ENCODE results near the gene RBM7. TPM values are rescaled to one million over a fixed set of nuclear protein-coding genes. Genes with fewer than 3 reads are reported as not detected.

RBM7 gene
- total RNA-seq, 2 donors from 2014 or later, result 46.8 to 56.4 TPM

- peaks cover 65% of the 10 kb centered on the region for H3K36me3 Mint-ChIP-seq (ENCODE audit: low read depth)
- peaks cover 6% of the 10 kb centered on the region for H3K4me1 ChIP-seq (ENCODE audit: control insufficient read depth, insufficient read depth, low read length)
- H3K27me3 ChIP-seq (ENCODE audit: control insufficient read depth, insufficient read depth, low read length, poor library complexity, severe bottlenecking), result no peaks in the 10 kb centered on the region
- peaks cover 15% of the 10 kb centered on the region for H3K4me1 Mint-ChIP-seq
- no peak overlapping the region for H3K27ac Mint-ChIP-seq
- H3K9me3 ChIP-seq (ENCODE audit: control insufficient read depth, low read length), result no peaks in the 10 kb centered on the region
- H3K27ac ChIP-seq (ENCODE audit: low read depth, low read length), result no peak overlapping the region
- H3K36me3 ChIP-seq (ENCODE audit: control insufficient read depth, insufficient read depth, low read length), result peaks cover 56% of the 10 kb centered on the region
- no peak overlapping the region for H3K4me3 Mint-ChIP-seq
- no peak overlapping the region for H3K4me3 ChIP-seq (ENCODE audit: low read length)
- H3K9ac ChIP-seq (ENCODE audit: extremely low read depth, low read length, poor library complexity, severe bottlenecking), result no peak overlapping the region
- H3K9me3 Mint-ChIP-seq, result no peaks in the 10 kb centered on the region
- whole genome bisulfite sequencing, 2 experiments (ENCODE audit: insufficient coverage in 1 of 2, insufficient read length in 1 of 2), result 92% methylated on average over 2 to 3 of the region's 3 CpGs
- TF ChIP-seq CTCF (conservative IDR thresholded peaks at IDR 0.05), result no peak
- H3K27me3 Mint-ChIP-seq (ENCODE audit: insufficient read depth), result no peaks in the 10 kb centered on the region
- no peak for DNase-seq
These were observed 47.4 kb downstream of the RBM7 start for GRCh38 chr11:114447892-114448291.

- H3K4me1 Mint-ChIP-seq, result peaks cover 7% of the 10 kb centered on the region
- H3K4me3 ChIP-seq (ENCODE audit: low read length), result no peak overlapping the region
- no peak overlapping the region for H3K4me3 Mint-ChIP-seq
- no peaks in the 10 kb centered on the region for H3K27me3 ChIP-seq (ENCODE audit: control insufficient read depth, insufficient read depth, low read length, poor library complexity, severe bottlenecking)
- WGBS, 2 experiments (ENCODE audit: insufficient coverage in 1 of 2, insufficient read length in 1 of 2), result 83 to 94% methylated on average over 1 of the region's 2 CpGs
- H3K27ac ChIP-seq (ENCODE audit: low read depth, low read length), result no peak overlapping the region
- H3K9ac ChIP-seq (ENCODE audit: extremely low read depth, low read length, poor library complexity, severe bottlenecking), result no peak overlapping the region
- peaks cover 61% of the 10 kb centered on the region for H3K36me3 ChIP-seq (ENCODE audit: control insufficient read depth, insufficient read depth, low read length)
- H3K9me3 ChIP-seq (ENCODE audit: control insufficient read depth, low read length), result no peaks in the 10 kb centered on the region
- no peaks in the 10 kb centered on the region for H3K9me3 Mint-ChIP-seq
- H3K27me3 Mint-ChIP-seq (ENCODE audit: insufficient read depth), result no peaks in the 10 kb centered on the region
- no peak for DNase-seq
- H3K36me3 Mint-ChIP-seq (ENCODE audit: low read depth), result peaks cover 70% of the 10 kb centered on the region
- TF ChIP-seq CTCF (conservative IDR thresholded peaks at IDR 0.05), result no peak
- H3K4me1 ChIP-seq (ENCODE audit: control insufficient read depth, insufficient read depth, low read length), result peaks cover 4% of the 10 kb centered on the region
- H3K27ac Mint-ChIP-seq, result no peak overlapping the region
These were observed 48.5 kb downstream of the RBM7 start for GRCh38 chr11:114448749-114449482.

- H3K9me3 Mint-ChIP-seq, result no peaks in the 10 kb centered on the region
- no peak overlapping the region for H3K4me3 Mint-ChIP-seq
- no peaks in the 10 kb centered on the region for H3K27me3 ChIP-seq (ENCODE audit: control insufficient read depth, insufficient read depth, low read length, poor library complexity, severe bottlenecking)
- H3K4me3 ChIP-seq (ENCODE audit: low read length), result no peak overlapping the region
- peaks cover 65% of the 10 kb centered on the region for H3K36me3 Mint-ChIP-seq (ENCODE audit: low read depth)
- no peak for TF ChIP-seq CTCF (conservative IDR thresholded peaks at IDR 0.05)
- peaks cover 57% of the 10 kb centered on the region for H3K36me3 ChIP-seq (ENCODE audit: control insufficient read depth, insufficient read depth, low read length)
- H3K27ac Mint-ChIP-seq, result no peak overlapping the region
- no peaks in the 10 kb centered on the region for H3K27me3 Mint-ChIP-seq (ENCODE audit: insufficient read depth)
- H3K9me3 ChIP-seq (ENCODE audit: control insufficient read depth, low read length), result no peaks in the 10 kb centered on the region
- no peaks in the 10 kb centered on the region for H3K4me1 ChIP-seq (ENCODE audit: control insufficient read depth, insufficient read depth, low read length)
- WGBS, 2 experiments (ENCODE audit: insufficient coverage in 1 of 2, insufficient read length in 1 of 2), result 90 to 95% methylated on average over 5 to 6 of the region's 6 CpGs
- H3K9ac ChIP-seq (ENCODE audit: extremely low read depth, low read length, poor library complexity, severe bottlenecking), result no peak overlapping the region
- H3K4me1 Mint-ChIP-seq, result no peaks in the 10 kb centered on the region
- no peak overlapping the region for H3K27ac ChIP-seq (ENCODE audit: low read depth, low read length)
- no peak for DNase-seq
These were observed 49.4 kb downstream of the RBM7 start for GRCh38 chr11:114449845-114450244.
